Measurements from ENCODE around the gene MRPL22. TPM values are rescaled to one million over a fixed set of nuclear protein-coding genes. Genes with fewer than 3 reads are reported as not detected.
A peak's percentile ranks its signal among the peaks of the same experiment; 100 is the strongest.

Gene MRPL22
- total RNA-seq, 2 experiments from 2014 or later = 29.9 to 30.2 TPM

DNA sequence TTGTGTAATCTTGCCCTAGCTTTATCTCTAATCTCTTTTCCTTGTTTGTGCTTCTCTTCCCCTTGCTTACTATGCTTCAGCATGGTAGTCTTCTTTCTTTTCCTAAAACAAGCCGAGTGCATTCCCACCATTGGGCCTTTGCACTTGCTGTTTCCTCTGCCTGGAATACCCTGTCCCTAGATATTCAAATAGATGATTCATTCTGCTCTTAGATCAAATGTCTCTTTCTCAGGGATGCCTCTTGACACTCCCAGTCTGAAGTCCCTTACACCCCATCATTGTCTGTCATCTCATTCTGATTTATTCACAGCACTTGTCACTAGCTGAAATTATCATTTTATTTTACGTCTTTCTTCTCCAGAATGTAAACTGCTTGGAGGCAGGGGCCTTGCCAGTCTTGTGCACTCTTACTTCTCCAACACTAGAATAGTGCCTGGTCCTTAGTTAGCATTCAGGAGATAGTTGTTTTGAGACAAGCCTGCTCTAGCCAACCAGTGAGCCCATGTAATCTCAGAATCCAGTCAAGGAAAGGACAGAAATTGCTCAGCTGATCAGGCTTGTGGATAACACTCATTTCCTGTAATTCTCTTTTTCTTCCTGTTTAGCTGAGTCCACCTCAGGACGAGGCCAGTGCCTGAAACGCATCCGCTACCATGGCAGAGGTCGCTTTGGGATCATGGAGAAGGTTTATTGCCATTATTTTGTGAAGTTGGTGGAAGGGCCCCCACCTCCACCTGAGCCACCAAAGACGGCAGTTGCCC lies 25.4 kb downstream of the MRPL22 start:
- H3K4me1 ChIP-seq (ENCODE audit: insufficient read depth, low read length) = no peaks in the 10 kb centered on the region
- Mint-ChIP-seq H3K4me3 (no peak overlapping the region), H3K4me1 (ENCODE audit: low read depth) (no peaks in the 10 kb centered on the region), H3K9me3 (no peaks in the 10 kb centered on the region), H3K36me3 (ENCODE audit: low read depth) (peaks cover 80% of the 10 kb centered on the region), H3K27me3 (no peaks in the 10 kb centered on the region), H3K27ac (no peak overlapping the region)
- H3K36me3 ChIP-seq (ENCODE audit: insufficient read depth, low read length) = peaks cover 64% of the 10 kb centered on the region
- H3K27ac ChIP-seq (ENCODE audit: low read depth in 1 of 2, low read length in 2 of 2) = no peak overlapping the region
- intact Hi-C loops (cut with DNase I, micrococcal nuclease) = no loop called here
- ATAC-seq (ENCODE audit: poor library complexity) = no peak
- TF ChIP-seq, protein P1, sequence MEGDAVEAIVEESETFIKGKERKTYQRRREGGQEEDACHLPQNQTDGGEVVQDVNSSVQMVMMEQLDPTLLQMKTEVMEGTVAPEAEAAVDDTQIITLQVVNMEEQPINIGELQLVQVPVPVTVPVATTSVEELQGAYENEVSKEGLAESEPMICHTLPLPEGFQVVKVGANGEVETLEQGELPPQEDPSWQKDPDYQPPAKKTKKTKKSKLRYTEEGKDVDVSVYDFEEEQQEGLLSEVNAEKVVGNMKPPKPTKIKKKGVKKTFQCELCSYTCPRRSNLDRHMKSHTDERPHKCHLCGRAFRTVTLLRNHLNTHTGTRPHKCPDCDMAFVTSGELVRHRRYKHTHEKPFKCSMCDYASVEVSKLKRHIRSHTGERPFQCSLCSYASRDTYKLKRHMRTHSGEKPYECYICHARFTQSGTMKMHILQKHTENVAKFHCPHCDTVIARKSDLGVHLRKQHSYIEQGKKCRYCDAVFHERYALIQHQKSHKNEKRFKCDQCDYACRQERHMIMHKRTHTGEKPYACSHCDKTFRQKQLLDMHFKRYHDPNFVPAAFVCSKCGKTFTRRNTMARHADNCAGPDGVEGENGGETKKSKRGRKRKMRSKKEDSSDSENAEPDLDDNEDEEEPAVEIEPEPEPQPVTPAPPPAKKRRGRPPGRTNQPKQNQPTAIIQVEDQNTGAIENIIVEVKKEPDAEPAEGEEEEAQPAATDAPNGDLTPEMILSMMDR (IDR thresholded peaks at IDR 0.05) = no peak
- POLR2A ChIA-PET = no interaction called here
- H3K4me3 ChIP-seq (ENCODE audit: low read length) = no peak overlapping the region
- H3K9me3 ChIP-seq (ENCODE audit: control insufficient read depth in 1 of 2, insufficient read depth in 1 of 2, low read length in 2 of 2) = no peaks in the 10 kb centered on the region
- no peak for DNase-seq
- CTCF ChIA-PET = no interaction called here
- no peaks in the 10 kb centered on the region for H3K27me3 ChIP-seq (ENCODE audit: control insufficient read depth in 1 of 2, insufficient read depth in 2 of 2, low read length in 2 of 2)

DNA sequence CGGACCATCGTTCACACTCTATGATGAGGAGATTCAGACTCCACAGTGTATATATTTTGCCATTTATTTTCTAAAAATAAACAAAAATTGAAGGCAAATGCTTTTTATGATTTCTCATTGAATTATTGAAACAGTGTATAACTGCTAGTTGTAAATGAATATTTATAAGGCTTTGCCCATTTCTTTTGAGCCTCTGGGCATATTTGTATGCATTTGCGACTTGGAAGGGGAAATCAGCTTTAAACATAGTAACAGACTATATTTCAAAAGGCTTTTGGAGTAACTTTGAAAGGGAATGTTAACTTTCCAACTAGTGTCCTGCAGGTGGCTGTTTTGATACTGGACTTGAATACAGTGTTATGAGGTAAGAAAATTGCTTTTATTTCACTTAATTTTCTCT lies 26.0 kb downstream of the MRPL22 start:
- Histone ChIP-seq H3K4me3 (ENCODE audit: low read length) (no peak overlapping the region), H3K9me3 (ENCODE audit: control insufficient read depth in 1 of 2, insufficient read depth in 1 of 2, low read length in 2 of 2) (no peaks in the 10 kb centered on the region), H3K27me3 (ENCODE audit: control insufficient read depth in 1 of 2, insufficient read depth in 2 of 2, low read length in 2 of 2) (no peaks in the 10 kb centered on the region), H3K4me1 (ENCODE audit: insufficient read depth, low read length) (no peaks in the 10 kb centered on the region), H3K27ac (ENCODE audit: low read depth in 1 of 2, low read length in 2 of 2) (no peak overlapping the region), H3K36me3 (ENCODE audit: insufficient read depth, low read length) (peaks cover 58% of the 10 kb centered on the region)
- Mint-ChIP-seq H3K36me3 (ENCODE audit: low read depth) (peaks cover 78% of the 10 kb centered on the region), H3K4me1 (ENCODE audit: low read depth) (no peaks in the 10 kb centered on the region), H3K27ac (no peak overlapping the region), H3K27me3 (no peaks in the 10 kb centered on the region), H3K4me3 (no peak overlapping the region), H3K9me3 (no peaks in the 10 kb centered on the region)
- intact Hi-C loops (cut with DNase I, micrococcal nuclease) = no loop called here
- ATAC-seq (ENCODE audit: poor library complexity) (no peak), DNase-seq (no peak)
- ChIA-PET CTCF (no interaction called here), POLR2A (no interaction called here)
- TF ChIP-seq, protein P1 (IDR thresholded peaks at IDR 0.05) = no peak

DNA sequence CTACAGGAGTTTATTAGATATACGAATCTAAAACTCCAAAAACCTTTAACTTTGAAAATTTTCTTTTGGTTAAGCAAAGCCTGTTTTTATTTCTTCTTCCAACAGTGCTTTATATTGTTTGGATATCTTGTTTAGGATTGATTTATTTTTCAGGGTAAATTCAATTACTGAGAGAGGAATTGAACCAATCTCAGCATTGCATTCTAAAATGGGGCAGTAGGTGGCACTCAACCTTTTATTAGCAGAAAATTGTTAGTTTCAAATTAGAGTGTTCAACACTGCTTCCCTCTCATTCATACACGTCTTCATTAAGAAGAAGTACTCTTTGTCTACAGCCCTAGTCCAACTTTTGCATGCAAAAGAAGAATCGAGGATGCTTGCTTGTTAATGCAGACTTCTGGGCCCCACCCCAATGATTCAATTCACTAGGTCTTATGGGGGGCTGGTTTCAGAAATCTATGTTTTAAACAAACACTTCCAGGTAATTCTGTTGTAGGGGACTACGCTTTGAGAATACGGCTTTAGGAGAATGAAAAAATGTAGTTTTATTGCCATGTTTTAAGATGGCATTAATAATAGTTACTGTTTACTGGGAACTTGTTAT lies 26.6 kb downstream of the MRPL22 start:
- Histone ChIP-seq H3K4me1 (ENCODE audit: insufficient read depth, low read length) (no peaks in the 10 kb centered on the region), H3K27ac (ENCODE audit: low read depth in 1 of 2, low read length in 2 of 2) (no peak overlapping the region), H3K9me3 (ENCODE audit: control insufficient read depth in 1 of 2, insufficient read depth in 1 of 2, low read length in 2 of 2) (no peaks in the 10 kb centered on the region), H3K4me3 (ENCODE audit: low read length) (no peak overlapping the region), H3K36me3 (ENCODE audit: insufficient read depth, low read length) (peaks cover 55% of the 10 kb centered on the region), H3K27me3 (ENCODE audit: control insufficient read depth in 1 of 2, insufficient read depth in 2 of 2, low read length in 2 of 2) (no peaks in the 10 kb centered on the region)
- ATAC-seq (ENCODE audit: poor library complexity) (no peak), DNase-seq (no peak)
- Mint-ChIP-seq H3K27ac (no peak overlapping the region), H3K4me1 (ENCODE audit: low read depth) (no peaks in the 10 kb centered on the region), H3K4me3 (no peak overlapping the region), H3K9me3 (no peaks in the 10 kb centered on the region), H3K27me3 (no peaks in the 10 kb centered on the region), H3K36me3 (ENCODE audit: low read depth) (peaks cover 75% of the 10 kb centered on the region)
- TF ChIP-seq, protein P1 (IDR thresholded peaks at IDR 0.05) = peak; percentile 34
- CTCF ChIA-PET = no interaction called here
- POLR2A ChIA-PET = no interaction called here
- intact Hi-C loops (cut with DNase I, micrococcal nuclease) = no loop called here
